Stimulated activated CD8-positive, alpha-beta memory T cell treated with anti-CD3 and anti-CD28 coated beads, Interleukin-4, amount 100 ng/mL, for 24 hours (primary cell): Measurements from ENCODE around the gene IL16.
"Not testable (repeated sequence)": the region's sequence is repeated elsewhere in the genome, so short reads cannot be mapped to it uniquely, and the experiment has no call there.

Experiments
- DNase-seq: peaks from one replicate; pipeline ENCODE4 v3.0.0-alpha.2; 2020; ENCODE audit warnings: low read depth

Gene IL16

GRCh38 chr15:81207987-81208386, 11.3 kb downstream of the IL16 start:
- not testable (repeated sequence) for DNase-seq

DNA sequence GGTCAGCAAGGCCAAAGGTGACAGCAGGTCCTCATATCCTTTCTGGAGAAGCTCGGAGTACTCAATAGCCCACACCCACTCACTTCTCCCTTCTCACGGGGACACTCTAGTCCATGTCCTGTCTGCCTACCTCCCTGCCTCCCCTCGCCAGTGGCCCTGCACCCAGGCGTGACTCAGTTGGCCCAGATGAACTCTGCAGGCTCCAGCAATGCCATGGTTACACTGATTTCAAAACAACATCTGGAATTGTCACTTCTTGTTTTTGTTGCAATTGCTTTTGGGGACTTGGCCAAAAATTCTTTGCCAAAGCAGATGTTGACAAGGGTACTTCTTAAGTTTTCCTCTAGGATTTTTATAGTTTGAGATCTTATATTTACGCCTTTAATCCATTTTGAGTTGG, 13.0 kb downstream of the IL16 start:
- no peak for DNase-seq

GRCh38 chr15:81211376-81211775, 14.7 kb downstream of the IL16 start:
- no peak for DNase-seq

- DNase-seq: no peak
Observed at GRCh38 chr15:81213982-81214381, 17.3 kb downstream of the IL16 start.

GRCh38 chr15:81215531-81215930, 18.9 kb downstream of the IL16 start:
- no peak for DNase-seq

GRCh38 chr15:81215983-81216382, 19.3 kb downstream of the IL16 start:
- no peak for DNase-seq

DNA sequence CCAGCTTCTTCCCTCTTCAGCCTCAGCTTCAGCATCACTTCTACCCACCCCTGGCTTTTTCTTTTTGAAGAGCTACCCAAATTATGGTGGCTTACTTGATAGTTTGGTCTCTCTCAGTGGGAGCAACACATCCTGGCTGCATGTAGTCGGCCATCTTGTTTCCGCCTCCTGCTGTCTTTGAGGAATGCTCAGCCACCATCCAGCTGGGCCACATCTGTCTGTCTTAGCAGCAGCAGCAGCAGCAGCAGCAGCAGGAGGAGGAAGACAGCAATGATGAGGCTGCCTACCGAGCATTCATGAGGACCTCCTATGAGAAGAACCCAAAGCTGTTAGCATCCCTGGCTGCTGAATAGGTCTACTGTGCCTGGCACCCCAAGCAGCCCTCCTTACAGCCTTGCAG, 19.7 kb downstream of the IL16 start:
- no peak for DNase-seq

GRCh38 chr15:81221449-81221848, 24.8 kb downstream of the IL16 start:
- DNase-seq: no peak

- DNase-seq: no peak
Observed at GRCh38 chr15:81222007-81222406, 25.3 kb downstream of the IL16 start.

DNA sequence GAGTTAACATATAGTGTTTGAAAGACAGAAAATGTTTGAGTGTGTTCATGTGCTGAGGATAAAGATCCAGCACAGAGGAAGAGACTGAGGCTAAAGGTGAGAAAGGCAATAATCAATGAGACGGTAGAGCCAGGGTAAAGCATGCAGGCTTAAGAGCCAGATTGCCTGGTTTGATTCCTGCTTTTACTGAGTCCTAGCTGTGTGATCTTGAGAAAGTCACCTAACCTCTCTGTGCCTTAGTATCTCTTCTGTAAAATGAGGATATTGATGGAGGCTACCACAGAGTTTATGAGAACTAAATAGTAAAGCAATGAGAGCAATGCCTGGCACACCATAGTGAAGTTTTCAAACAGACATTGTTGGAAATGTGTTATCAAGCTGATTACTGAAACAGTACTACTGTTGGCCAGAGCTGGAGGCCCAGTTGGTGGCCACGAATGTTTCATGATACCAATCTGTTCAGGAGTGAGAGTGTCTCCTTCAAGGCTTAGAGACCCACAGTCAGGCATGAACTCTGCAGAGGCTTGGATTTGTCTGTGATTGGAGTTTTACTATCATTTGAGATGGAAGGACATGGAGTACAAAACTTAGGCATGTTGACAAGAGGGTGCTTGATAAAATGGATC, 26.8 kb downstream of the IL16 start:
- DNase-seq: no peak

- DNase-seq: no peak
Observed at GRCh38 chr15:81224232-81224631, 27.6 kb downstream of the IL16 start.

GRCh38 chr15:81225161-81225671, 28.5 kb downstream of the IL16 start:
- no peak for DNase-seq

DNA sequence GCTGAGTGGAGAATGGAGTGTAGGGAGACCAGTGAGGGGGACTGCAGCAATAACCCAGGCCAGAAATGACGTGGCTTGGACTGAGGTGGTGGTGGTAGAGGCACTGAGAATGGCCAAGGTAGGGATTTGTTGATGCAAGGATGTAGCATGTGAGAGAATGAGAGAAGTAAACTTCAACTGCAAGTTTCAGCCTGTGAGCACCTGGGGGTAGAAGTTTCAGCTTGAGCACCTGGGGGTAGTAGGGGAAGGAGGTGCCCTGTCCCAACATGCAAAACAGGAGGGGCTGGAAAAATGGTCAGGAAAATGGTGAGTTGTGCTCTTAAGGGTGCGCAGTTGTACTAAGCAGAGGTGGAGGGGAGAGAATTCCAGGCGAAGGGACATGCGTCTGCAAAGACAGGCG, 31.0 kb downstream of the IL16 start:
- no peak for DNase-seq

GRCh38 chr15:81229586-81229985, 32.9 kb downstream of the IL16 start:
- no peak for DNase-seq

DNA sequence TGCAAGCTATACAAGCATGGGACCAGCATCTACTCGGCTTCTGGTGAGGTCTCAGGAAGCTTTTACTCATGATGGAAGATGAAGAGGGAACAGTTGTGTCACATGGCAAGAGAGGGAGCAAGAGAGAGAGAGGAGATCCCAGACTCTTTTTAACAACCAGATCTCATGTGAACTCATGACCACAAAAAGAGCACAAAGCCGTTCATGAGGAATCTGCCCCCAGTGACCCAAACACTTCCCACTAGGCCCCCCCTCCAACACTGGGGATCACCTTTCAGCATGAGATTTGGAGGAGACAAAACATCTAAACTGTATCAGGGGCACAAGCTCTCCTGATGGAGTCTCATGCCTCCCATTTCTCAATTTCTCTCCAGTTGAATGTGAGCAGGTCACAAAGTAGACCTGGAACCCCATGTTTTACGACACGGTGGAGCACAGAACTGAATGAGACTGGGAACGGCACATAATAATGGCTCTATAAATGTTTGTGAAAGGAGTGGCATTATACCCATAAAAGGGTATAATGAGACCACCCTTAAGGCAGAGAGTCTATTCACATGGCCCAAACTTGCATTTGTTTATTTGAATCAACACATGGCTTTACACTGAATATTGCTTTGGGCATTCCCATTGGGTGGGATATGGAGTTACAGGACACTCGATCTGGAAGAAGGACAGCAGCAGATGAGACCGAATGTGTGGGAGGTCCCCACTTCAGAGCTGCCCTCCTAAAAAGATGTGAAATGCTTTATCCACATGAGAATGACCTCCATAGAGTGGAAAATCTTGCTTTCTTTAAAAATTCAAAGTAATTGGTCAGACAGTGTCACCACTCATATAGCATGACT, 38.8 kb downstream of the IL16 start:
- no peak for DNase-seq

- DNase-seq: no peak
Observed at GRCh38 chr15:81239190-81239589, 42.5 kb downstream of the IL16 start.

DNA sequence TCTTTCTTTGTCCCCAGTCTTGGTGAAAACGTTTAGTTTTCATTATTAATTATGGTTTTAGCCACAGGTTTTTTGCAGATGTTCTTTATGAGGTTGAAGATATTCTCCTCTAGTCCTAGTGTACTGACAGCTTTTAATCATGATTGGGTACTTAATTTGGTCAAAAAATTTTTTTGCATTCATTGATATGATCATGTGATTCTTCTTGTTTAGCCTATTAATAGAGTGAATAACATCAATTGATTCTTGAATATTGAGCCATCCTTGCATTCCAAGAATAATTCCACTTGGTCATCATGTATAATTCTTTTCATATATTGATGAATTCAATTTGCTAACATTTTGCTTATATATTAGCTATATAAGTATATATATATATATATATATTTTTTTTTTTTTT, 46.1 kb downstream of the IL16 start:
- DNase-seq: no peak

DNA sequence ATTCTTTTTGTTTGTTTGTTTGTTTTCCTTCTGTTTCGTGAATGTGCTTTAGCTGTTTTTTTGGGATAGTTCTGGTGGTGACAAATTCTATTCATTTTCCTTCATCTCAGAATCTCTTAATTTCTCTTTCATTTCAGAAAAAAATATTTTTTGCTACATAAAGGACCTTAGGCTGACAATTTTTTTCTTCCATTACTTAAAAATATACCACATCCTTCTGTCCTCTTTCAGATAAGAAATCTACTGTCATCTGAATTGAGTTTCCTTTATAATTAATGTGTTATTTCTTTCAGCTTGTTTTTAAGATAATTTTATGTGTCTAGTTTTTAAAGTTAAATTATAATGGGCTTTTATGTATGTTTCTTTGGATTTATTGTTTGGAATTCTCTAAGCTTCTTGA, 47.6 kb downstream of the IL16 start:
- DNase-seq: no peak

DNA sequence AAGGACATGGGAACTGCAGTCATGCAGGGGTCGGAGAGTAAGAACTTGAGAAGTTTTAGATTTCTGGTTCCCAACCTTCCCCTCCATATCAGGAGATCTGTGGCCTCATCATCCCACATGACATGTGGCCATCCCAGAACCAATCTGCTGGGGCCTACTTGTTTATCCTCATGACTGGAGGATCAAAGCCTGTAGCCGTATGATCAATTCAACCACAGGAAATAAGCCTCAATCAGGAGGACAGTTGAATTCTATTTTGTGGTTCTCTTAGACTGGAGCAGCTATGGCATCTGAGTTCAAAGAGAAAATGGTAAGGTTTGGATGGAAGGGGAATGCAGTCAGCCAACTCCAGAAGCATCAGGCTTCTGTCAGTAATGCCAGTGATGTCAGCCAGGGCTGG, 57.2 kb downstream of the IL16 start:
- no peak for DNase-seq

- no peak for DNase-seq
Observed at GRCh38 chr15:81254277-81254915, 57.7 kb downstream of the IL16 start.

DNA sequence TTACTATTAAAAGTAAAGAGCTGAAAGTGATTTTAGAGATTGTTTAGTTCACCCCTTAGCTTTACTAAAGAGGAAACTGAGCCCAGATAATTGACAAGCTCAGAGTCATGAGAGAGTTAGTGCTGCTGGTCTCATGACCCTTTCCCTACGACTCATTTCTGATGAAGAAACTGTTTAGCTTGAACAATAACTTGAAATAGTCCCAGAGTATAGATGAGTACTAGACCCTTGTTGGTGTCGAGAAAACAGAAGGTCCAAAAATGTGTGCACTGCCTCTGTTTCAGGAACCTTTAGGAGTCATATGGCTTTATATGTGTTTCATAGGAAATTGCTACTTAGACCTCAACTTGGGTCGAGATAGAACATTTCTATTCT, 58.2 kb downstream of the IL16 start:
- no peak for DNase-seq

- no peak for DNase-seq
Observed at GRCh38 chr15:81255315-81255957, 58.8 kb downstream of the IL16 start.

- DNase-seq: no peak
Observed at GRCh38 chr15:81255958-81256320, 59.3 kb downstream of the IL16 start.
